OCI-M2 (cell line): ENCODE results near the gene CPT2.
A peak's percentile ranks its signal among the peaks of the same experiment; 100 is the strongest.

ENCODE experiments used
- DNase-seq: peaks from one replicate; lab custom pipeline; 2025; ENCODE audit not compliant: unreplicated experiment; lab: John Stamatoyannopoulos, UW

Gene CPT2

GRCh38 chr1:53196485-53197290 is at the start of gene CPT2:
CPT2 (plus strand) TSS chr1:53196824; CDS start chr1:53196944, 120 bp downstream.
- DNase-seq, result peak; percentile 65

DNA sequence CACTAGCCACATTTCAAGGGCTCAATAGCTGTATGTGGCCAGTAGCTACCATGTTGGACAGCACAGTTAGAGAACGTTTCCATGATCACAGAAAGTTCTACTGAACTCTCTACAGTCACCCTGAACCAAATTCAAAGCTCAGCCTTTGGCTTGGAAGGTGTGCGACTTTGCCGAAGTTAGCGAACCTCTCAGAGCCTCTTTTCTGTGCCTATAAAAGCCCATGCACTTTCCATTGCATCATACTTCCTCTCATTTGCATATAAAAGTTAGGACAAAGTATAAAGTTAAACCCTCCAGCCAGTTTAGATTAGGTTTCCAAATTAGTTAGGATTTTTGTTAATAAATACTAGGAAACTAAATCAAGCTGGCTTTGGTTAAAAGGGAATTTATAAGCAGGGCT is 49.5 kb upstream of the CPT2 start:
- DNase-seq, result no peak

- DNase-seq, result no peak
Measured at GRCh38 chr1:53148123-53148522, 48.5 kb upstream of the CPT2 start.

- DNase-seq, result no peak
Measured at GRCh38 chr1:53153752-53154151, 42.9 kb upstream of the CPT2 start.

DNA sequence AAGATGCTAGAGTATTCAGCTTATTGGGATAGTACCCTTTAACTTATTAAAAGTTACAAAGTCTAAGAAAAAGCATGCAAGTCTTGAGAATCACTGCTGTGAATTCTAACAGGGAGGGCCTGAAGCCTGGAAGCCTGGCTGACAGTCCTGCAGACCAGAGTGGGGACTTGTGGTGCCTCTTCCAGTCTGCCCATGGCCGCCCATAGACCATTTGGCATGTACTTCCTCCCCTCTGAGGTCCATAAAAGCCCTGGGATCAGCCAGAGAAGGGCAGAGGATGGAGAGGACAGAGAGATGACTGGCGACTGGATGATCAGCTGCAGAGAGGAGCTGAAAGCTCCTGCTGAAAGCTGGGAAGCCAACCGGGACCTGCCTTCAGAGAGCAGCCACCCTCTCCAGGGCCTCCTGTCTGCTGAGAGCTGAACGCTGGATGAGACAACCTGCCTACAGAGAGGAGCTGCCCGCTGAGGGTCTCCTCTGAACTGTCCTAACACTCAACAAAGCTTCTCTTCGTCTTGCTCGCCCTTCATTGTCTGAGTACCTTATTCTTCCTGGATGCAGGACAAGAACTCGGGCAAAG is 41.7 kb upstream of the CPT2 start:
- no peak for DNase-seq

DNA sequence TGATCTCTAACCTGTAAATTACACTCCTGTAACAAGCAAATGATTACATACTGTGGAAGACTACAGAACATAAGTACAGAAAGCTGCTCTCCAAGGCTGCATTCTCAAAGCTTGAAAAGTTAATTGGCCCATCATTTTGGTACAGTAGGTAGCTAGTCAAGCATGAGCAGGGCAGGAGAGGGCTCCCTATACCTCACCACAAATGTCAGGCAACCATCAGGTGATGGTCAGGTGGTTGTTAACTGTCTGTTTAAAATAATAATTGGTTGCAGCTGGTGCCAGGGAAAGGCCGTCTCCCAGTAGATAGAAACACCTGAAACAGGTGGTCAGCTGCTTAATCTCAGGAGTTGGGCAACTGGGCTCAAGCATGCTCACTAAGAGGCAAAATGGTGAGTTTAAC is 41.1 kb upstream of the CPT2 start:
- DNase-seq, result no peak

GRCh38 chr1:53155945-53156344 is 40.7 kb upstream of the CPT2 start:
- no peak for DNase-seq

GRCh38 chr1:53156783-53157182 is 39.8 kb upstream of the CPT2 start:
- DNase-seq, result no peak

- no peak for DNase-seq
Measured at GRCh38 chr1:53158900-53159299, 37.7 kb upstream of the CPT2 start.

GRCh38 chr1:53160924-53161378 is 35.7 kb upstream of the CPT2 start:
- DNase-seq, result no peak

GRCh38 chr1:53162621-53163020 is 34.0 kb upstream of the CPT2 start:
- no peak for DNase-seq

GRCh38 chr1:53163291-53163768 is 33.3 kb upstream of the CPT2 start:
- no peak for DNase-seq

- DNase-seq, result no peak
Measured at GRCh38 chr1:53165408-53165961, 31.1 kb upstream of the CPT2 start.

- DNase-seq, result no peak
Measured at GRCh38 chr1:53166366-53166765, 30.3 kb upstream of the CPT2 start.

DNA sequence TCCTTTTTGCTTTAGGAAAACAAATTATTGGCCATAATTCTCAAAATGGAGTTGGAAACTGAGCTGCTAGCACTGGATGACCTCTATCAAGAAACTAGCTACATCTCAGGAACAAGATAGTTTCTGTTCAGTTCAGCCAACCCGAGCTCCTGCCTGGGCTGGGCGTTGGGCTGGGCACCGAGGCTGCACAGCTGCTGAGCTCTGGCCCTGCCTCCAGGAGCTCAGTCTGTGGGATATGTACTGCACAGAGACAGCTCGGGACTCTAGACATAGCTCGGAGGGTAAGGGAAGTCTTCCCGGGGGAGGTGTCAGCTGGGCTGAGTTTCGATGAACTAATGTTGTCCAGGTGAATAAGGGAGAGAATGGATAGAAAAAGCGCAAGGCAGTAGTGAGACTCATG is 29.7 kb upstream of the CPT2 start:
- DNase-seq, result no peak

DNA sequence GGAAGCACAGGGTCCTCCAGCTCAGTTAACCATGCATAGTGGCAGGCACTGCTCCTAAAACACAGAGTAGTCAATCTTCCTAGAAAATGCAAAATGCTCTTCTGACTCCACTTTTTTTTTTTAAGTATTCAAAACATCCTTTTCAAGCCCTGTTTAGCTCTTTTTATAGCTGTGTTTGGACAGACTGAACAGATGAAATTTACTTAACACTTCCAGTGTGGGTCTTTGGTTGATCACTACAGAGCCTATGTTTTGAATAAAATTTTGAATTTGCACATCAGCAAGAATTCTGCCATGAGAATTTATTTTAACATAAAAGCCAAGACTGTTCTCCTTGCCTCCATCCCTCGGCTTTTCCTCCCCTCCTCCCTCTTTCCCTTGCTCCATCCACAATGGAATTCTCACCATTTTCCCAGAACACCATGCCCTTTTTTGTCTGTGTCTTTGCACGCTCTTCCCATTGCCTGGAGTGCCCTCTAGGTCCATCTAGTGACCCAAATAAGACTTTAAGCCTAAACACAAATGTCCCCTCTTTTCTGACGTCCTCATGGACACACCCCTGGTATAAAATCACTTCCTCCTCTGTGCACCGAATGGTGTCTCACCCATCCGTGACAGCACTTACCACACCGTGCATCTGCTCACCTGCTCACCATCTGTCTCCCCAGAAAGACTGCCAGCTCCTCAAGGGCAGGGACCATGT is 24.0 kb upstream of the CPT2 start:
- DNase-seq, result no peak

GRCh38 chr1:53174971-53175913 is 21.4 kb upstream of the CPT2 start:
- DNase-seq, result no peak

GRCh38 chr1:53176452-53177208 is 20.0 kb upstream of the CPT2 start:
- no peak for DNase-seq

DNA sequence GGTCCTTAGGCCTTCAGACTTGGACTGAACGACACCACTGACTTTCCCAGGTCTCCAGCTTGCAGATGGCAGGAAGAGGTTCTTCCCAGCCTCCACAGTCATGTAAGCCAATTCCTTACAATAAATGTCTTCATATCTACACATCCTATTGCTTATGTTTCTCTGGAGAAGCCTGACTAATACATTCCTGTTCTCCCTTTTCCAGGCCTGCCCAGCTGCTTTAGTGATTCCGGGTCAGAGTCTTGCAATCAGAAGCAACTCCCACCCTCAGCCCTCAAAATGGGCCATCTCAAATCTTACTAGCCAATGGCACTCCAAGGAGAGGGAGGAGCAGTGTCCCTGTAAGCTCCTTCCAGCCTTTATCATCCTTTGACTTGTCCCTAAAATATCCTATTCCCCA is 16.4 kb upstream of the CPT2 start:
- DNase-seq, result no peak

GRCh38 chr1:53180951-53181350 is 15.7 kb upstream of the CPT2 start:
- DNase-seq, result no peak
